Activated CD8-positive, alpha-beta memory T cell treated with anti-CD3 and anti-CD28 coated beads for 1 hour (primary cell): ENCODE results near the gene SLC35F3.
"Not testable (repeated sequence)": the region's sequence is repeated elsewhere in the genome, so short reads cannot be mapped to it uniquely, and the experiment has no call there.

Experiments
- DNase-seq, 2 donors: peaks; one replicate each; pipeline ENCODE4 v3.0.0-alpha.2; 2020; ENCODE audit warnings: low read depth in 1 of 2; ENCODE audit errors: extremely low read depth in 1 of 2

Gene SLC35F3

GRCh38 chr1:234136073-234136472 lies 231.6 kb downstream of the SLC35F3 start:
- no peak for DNase-seq

- DNase-seq: no peak
These were observed 235.5 kb downstream of the SLC35F3 start for GRCh38 chr1:234139966-234140365.

GRCh38 chr1:234140388-234140787 lies 235.9 kb downstream of the SLC35F3 start:
- DNase-seq: no peak

GRCh38 chr1:234141006-234141405 lies 236.5 kb downstream of the SLC35F3 start:
- DNase-seq: no peak

- no peak for DNase-seq
These were observed 239.2 kb downstream of the SLC35F3 start for GRCh38 chr1:234143681-234144080.

GRCh38 chr1:234144901-234145300 lies 240.4 kb downstream of the SLC35F3 start:
- no peak for DNase-seq

GRCh38 chr1:234148350-234148749 lies 243.9 kb downstream of the SLC35F3 start:
- no peak for DNase-seq

GRCh38 chr1:234148816-234149215 lies 244.3 kb downstream of the SLC35F3 start:
- no peak for DNase-seq

- no peak for DNase-seq
These were observed 244.7 kb downstream of the SLC35F3 start for GRCh38 chr1:234149217-234149616.

- DNase-seq: no peak
These were observed 246.4 kb downstream of the SLC35F3 start for GRCh38 chr1:234150892-234151291.

- DNase-seq: not testable (repeated sequence)
These were observed 247.9 kb downstream of the SLC35F3 start for GRCh38 chr1:234152344-234152743.

GRCh38 chr1:234154320-234155251 lies 250.1 kb downstream of the SLC35F3 start:
- DNase-seq: no peak

- DNase-seq: no peak
These were observed 258.2 kb downstream of the SLC35F3 start for GRCh38 chr1:234162661-234163060.

GRCh38 chr1:234163267-234163919 lies 258.9 kb downstream of the SLC35F3 start:
- no peak for DNase-seq

GRCh38 chr1:234164098-234164709 lies 259.7 kb downstream of the SLC35F3 start:
- DNase-seq: no peak

- DNase-seq: no peak
These were observed 263.7 kb downstream of the SLC35F3 start for GRCh38 chr1:234168061-234168724.

- no peak for DNase-seq
These were observed 264.8 kb downstream of the SLC35F3 start for GRCh38 chr1:234169161-234169849.

- DNase-seq: no peak
These were observed 265.6 kb downstream of the SLC35F3 start for GRCh38 chr1:234170067-234170466.

GRCh38 chr1:234170622-234171021 lies 266.1 kb downstream of the SLC35F3 start:
- no peak for DNase-seq

- DNase-seq: no peak
These were observed 269.5 kb downstream of the SLC35F3 start for GRCh38 chr1:234173968-234174367.

- no peak for DNase-seq
These were observed 270.9 kb downstream of the SLC35F3 start for GRCh38 chr1:234175363-234175762.
